ENCODE data around the gene ARMC6.

ARMC6 gene
- 7.9 to 40.6 (median 27.6) reads per million in 18 experiments for total RNA-seq

GRCh38 chr19:19033426-19034203 is at the start of gene ARMC6, which contains the start of gene SUGP2:
Gene ARMC6, plus strand, starts transcription at chr19:19033603. Its CDS starts 607 bp downstream, at chr19:19034210.
Gene SUGP2, minus strand, starts transcription at chr19:19033517. Its CDS starts 2,446 bp downstream, at chr19:19031071.
- peak; percentile 86 to 94 for DNase-seq

GRCh38 chr19:18984251-18984650 is 49.2 kb upstream of the ARMC6 start:
- no peak for DNase-seq

- peak; percentile 80 to 82 for DNase-seq
Measured at GRCh38 chr19:18985257-18985656, 48.1 kb upstream of the ARMC6 start.

GRCh38 chr19:18987456-18987855 is 45.9 kb upstream of the ARMC6 start:
- DNase-seq: no peak

GRCh38 chr19:18989316-18989715 is 44.1 kb upstream of the ARMC6 start:
- no peak for DNase-seq

- DNase-seq: no peak
Measured at GRCh38 chr19:18990128-18990708, 43.2 kb upstream of the ARMC6 start.

GRCh38 chr19:18991006-18991405 is 42.4 kb upstream of the ARMC6 start:
- no peak for DNase-seq

- no peak for DNase-seq
Measured at GRCh38 chr19:18991468-18991867, 41.9 kb upstream of the ARMC6 start.

- DNase-seq: no peak
Measured at GRCh38 chr19:18992696-18993095, 40.7 kb upstream of the ARMC6 start.

- DNase-seq: no peak
Measured at GRCh38 chr19:18993115-18993514, 40.3 kb upstream of the ARMC6 start.

- peak; percentile 91 to 95 for DNase-seq
Measured at GRCh38 chr19:18995804-18996241, 37.6 kb upstream of the ARMC6 start.

- DNase-seq: no peak
Measured at GRCh38 chr19:18996351-18996750, 37.1 kb upstream of the ARMC6 start.

- DNase-seq: no peak
Measured at GRCh38 chr19:18996796-18997394, 36.5 kb upstream of the ARMC6 start.

GRCh38 chr19:18998276-18998675 is 35.1 kb upstream of the ARMC6 start:
- DNase-seq: no peak

- peak in 1 of 2 donors; percentile 5 for DNase-seq
Measured at GRCh38 chr19:18999016-18999758, 34.2 kb upstream of the ARMC6 start.

- no peak for DNase-seq
Measured at GRCh38 chr19:18999896-19000620, 33.3 kb upstream of the ARMC6 start.

GRCh38 chr19:19004144-19004543 is 29.3 kb upstream of the ARMC6 start:
- DNase-seq: no peak

- no peak for DNase-seq
Measured at GRCh38 chr19:19006213-19006612, 27.2 kb upstream of the ARMC6 start.

- no peak for DNase-seq
Measured at GRCh38 chr19:19009951-19010350, 23.5 kb upstream of the ARMC6 start.

GRCh38 chr19:19010551-19010950 is 22.9 kb upstream of the ARMC6 start:
- no peak for DNase-seq

- DNase-seq: no peak
Measured at GRCh38 chr19:19021115-19021514, 12.3 kb upstream of the ARMC6 start.

GRCh38 chr19:19022380-19022961 is 10.9 kb upstream of the ARMC6 start:
- DNase-seq: no peak
